ENCODE results near the gene NACC2. TPM values are rescaled to one million over a fixed set of nuclear protein-coding genes. Genes with fewer than 3 reads are reported as not detected.

Gene NACC2
- total and polyA plus RNA-seq, 2 of the 8 experiments (the other 6 are each of a cell fraction or from before 2014, with no cell fraction given) = 8.3 to 14.0 TPM

DNA sequence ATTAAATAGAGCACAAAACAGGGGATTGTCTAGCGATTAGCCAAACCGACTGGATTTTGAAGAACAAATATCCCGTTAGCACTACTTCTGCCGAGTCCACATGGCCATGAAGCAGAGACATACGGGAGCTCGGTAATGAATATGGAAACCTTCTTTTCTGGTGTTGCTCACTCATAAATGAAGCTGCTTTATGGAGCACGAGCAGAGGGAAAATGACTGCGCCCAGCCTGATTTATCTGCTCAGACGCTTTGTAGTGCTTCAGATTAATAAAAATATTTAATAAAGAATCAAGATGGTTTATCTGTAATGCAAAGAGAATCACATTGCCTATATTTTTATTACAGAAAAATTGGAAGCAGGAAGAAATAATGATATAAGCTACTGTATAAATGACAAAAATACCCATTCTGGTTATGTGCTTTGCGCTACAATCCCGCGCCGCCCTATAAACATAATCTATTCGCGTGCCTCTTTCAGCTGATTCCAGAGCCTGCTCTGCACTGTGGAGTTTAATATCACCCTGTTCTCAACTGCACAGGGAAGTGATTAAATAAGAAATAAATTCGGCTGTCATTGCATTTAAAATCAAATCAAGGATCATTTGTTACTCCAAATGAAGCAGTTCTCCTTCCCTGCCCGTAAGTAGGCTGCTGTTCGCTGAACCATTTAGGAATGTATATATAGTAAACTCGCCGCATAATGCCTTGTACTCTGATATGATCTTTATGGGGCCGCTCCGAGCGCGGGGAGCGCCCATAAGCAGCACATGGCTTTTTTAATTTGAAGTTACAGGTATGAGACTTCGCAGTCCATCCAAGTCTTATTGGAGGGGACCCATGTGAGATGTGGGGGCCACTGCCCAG, 111.6 kb downstream of the NACC2 start:
- Histone ChIP-seq H3K4me2 (ENCODE audit: insufficient read depth in 1 of 2, low read depth in 2 of 2, low read length in 2 of 2) (no peak overlapping the region), H3K18ac (ENCODE audit: extremely low read depth, low read length) (no peak overlapping the region), H4K5ac (ENCODE audit: insufficient read length, low read depth, low read length) (no peak overlapping the region), H3K9ac (replicated peaks in 1 of 4; ENCODE audit: extremely low read depth in 1 of 4, low read depth in 3 of 4, low read length in 3 of 4) (no peak overlapping the region), H2BK20ac (ENCODE audit: low read length) (no peak overlapping the region), H2AFZ (ENCODE audit: low read length) (no peak overlapping the region), H3K23ac (ENCODE audit: insufficient read length) (no peak overlapping the region), H2AK5ac (ENCODE audit: low read depth, low read length) (no peak overlapping the region), H3K4ac (replicated peaks; ENCODE audit: insufficient read length, low read depth, low read length) (no peak overlapping the region), H2BK15ac (ENCODE audit: low read length) (no peak overlapping the region), H3K23me2 (ENCODE audit: low read depth, low read length) (no peaks in the 10 kb centered on the region), H2BK5ac (ENCODE audit: low read depth, low read length) (no peak overlapping the region), H3K4me1 (replicated peaks in 1 of 4; ENCODE audit: control insufficient read depth in 3 of 4, insufficient read depth in 4 of 4, low read length in 3 of 4) (peaks cover 0 to 3% (median 0%) of the 10 kb centered on the region in 4 experiments; a peak in 1 of 7 replicates), H3K36me3 (ENCODE audit: control insufficient read depth in 2 of 4, insufficient read depth in 4 of 4, low read length in 3 of 4) (no peaks in the 10 kb centered on the region), H2BK12ac (ENCODE audit: low read depth, low read length) (no peak overlapping the region), H3K56ac (replicated peaks; ENCODE audit: insufficient read length, low read depth, low read length) (no peak overlapping the region), H4K8ac (ENCODE audit: extremely low read depth, insufficient read depth, low read length) (peak overlapping the region; percentile 74; the same call in 1 of the 2 replicates), H3K27me3 (replicated peaks in 1 of 4; ENCODE audit: control insufficient read depth in 3 of 4, extremely low read depth in 1 of 4, insufficient read depth in 3 of 4, low read length in 3 of 4) (no peaks in the 10 kb centered on the region), H3K4me3 (ENCODE audit: extremely low read depth in 1 of 4, insufficient read depth in 2 of 4, low read depth in 3 of 4, low read length in 4 of 4) (no peak overlapping the region), H3K79me1 (ENCODE audit: low read depth, low read length) (no peaks in the 10 kb centered on the region), H4K20me1 (replicated peaks in 1 of 2; ENCODE audit: control insufficient read depth in 1 of 2, insufficient read depth in 2 of 2, low read length in 2 of 2) (no peaks in the 10 kb centered on the region), H4K91ac (replicated peaks; ENCODE audit: insufficient read length, low read length) (no peak overlapping the region), H3K27ac (ENCODE audit: low read depth, low read length) (no peak overlapping the region), H3K79me2 (ENCODE audit: control insufficient read depth in 1 of 2, insufficient read depth in 2 of 2, low read length in 2 of 2) (no peaks in the 10 kb centered on the region), H3K14ac (ENCODE audit: insufficient read length) (no peak overlapping the region), H2BK120ac (replicated peaks; ENCODE audit: low read depth, low read length) (no peak overlapping the region), H3K9me3 (ENCODE audit: insufficient read depth in 2 of 2, low read depth in 1 of 2, low read length in 1 of 2) (no peaks in the 10 kb centered on the region)
- POLR2A ChIA-PET (ENCODE audit: partially characterized antibody) = no interaction called here
- CTCF ChIA-PET (ENCODE audit: partially characterized antibody) = interaction anchor here (0.6 to 2.9 kb wide), 5 partner anchors 9 to 104 kb away, joined by 3 to 17 read pairs (median 4); no protein-coding TSS in a partner anchor
- no peak for DNase-seq (ENCODE audit: low read depth in 1 of 2, low spot score in 2 of 2)
- WGBS, 2 experiments (ENCODE audit: extremely low coverage in 1 of 2, insufficient coverage in 1 of 2, insufficient read length in 1 of 2, insufficient replicate concordance in 2 of 2, low coverage in 1 of 2, low lambda C conversion rate in 2 of 2, missing lambda C conversion rate in 1 of 2) = 93% methylated on average over 26 of the region's 26 CpGs; no CpG with 5 or more reads in 1 of the 2 experiments
- FAIRE-seq = no peak
- TF ChIP-seq SP4 (IDR thresholded peaks at IDR 0.05; ENCODE audit: low read length) (no peak), POU5F1 (IDR thresholded peaks at IDR 0.05; ENCODE audit: low read depth, low read length) (no peak), CHD2 (IDR thresholded peaks at IDR 0.05; ENCODE audit: low read length) (no peak), CREB1 (IDR thresholded peaks at IDR 0.05) (no peak), EZH2 (IDR thresholded peaks at IDR 0.05; ENCODE audit: low read depth, low read length, severe bottlenecking) (no peak), SP1 (IDR thresholded peaks at IDR 0.05; ENCODE audit: low read depth, low read length) (no peak), NANOG (IDR thresholded peaks at IDR 0.05; ENCODE audit: insufficient read depth, low read depth, low read length, poor library complexity, severe bottlenecking) (no peak), CBX8 (IDR thresholded peaks at IDR 0.05; ENCODE audit: borderline replicate concordance, low read depth, low read length) (no peak), CTBP2 (IDR thresholded peaks at IDR 0.05; ENCODE audit: borderline replicate concordance, insufficient read depth, insufficient read length, low read length) (no peak), RAD21 (IDR thresholded peaks at IDR 0.05 in 1 of 2, conservative IDR thresholded peaks at IDR 0.05 in 1 of 2; ENCODE audit: low read depth in 2 of 2, low read length in 2 of 2) (no peak), EGR1 (IDR thresholded peaks at IDR 0.05; ENCODE audit: borderline replicate concordance, low read depth, low read length) (no peak)
- TF ChIP-seq, protein P1, sequence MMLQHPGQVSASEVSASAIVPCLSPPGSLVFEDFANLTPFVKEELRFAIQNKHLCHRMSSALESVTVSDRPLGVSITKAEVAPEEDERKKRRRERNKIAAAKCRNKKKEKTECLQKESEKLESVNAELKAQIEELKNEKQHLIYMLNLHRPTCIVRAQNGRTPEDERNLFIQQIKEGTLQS (IDR thresholded peaks at IDR 0.05; ENCODE audit: insufficient read depth, low read depth, low read length) = no peak
